GM18858 (cell line): ENCODE data around the gene SVBP.
A peak's percentile ranks its signal among the peaks of the same experiment; 100 is the strongest.

Experiments
- ATAC-seq: cut with Tn5 transposase; IDR thresholded peaks from one replicate; pipeline ENCODE4 v1.9.1; 2021; ENCODE audit not compliant: unreplicated experiment

The SVBP gene

DNA sequence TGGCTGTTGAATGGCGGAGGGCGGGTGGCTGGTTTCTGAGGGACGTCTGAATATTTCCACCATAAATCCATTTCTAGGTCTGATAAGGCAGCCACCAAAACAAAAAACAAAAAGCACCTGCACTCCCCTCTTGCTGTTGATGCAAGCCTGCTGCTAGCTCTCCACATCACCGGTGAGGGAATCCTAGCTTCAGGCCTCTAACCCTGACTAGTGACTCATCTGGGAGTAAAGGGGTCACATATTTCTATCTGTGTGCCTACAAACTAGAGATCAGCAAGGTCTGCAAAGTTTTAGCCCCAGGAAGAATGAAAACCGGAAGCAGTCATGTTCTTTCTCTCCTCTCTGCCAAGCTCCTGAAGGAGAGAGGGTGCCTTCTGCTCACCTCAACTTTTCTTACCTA, 10.6 kb downstream of the SVBP start:
- ATAC-seq = no peak

DNA sequence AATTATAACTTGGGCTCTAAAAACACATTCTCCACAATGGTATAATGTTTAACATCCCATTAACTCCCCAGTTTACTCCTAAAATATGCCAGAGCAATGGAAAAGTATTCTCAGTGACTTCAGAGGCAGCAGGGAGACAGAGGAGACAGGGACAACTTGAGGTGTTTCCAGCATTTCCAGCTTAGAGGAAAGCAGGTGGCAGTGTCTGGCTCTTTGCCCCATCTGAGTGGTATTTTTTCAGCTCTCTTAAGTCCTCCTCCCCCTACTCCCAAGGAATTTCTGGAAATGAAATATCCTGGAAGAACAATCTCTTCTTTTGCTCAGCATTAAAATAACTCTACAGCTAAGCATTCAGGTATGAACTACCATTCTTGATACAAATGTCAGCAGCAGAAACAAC, 11.0 kb downstream of the SVBP start:
- no peak for ATAC-seq

DNA sequence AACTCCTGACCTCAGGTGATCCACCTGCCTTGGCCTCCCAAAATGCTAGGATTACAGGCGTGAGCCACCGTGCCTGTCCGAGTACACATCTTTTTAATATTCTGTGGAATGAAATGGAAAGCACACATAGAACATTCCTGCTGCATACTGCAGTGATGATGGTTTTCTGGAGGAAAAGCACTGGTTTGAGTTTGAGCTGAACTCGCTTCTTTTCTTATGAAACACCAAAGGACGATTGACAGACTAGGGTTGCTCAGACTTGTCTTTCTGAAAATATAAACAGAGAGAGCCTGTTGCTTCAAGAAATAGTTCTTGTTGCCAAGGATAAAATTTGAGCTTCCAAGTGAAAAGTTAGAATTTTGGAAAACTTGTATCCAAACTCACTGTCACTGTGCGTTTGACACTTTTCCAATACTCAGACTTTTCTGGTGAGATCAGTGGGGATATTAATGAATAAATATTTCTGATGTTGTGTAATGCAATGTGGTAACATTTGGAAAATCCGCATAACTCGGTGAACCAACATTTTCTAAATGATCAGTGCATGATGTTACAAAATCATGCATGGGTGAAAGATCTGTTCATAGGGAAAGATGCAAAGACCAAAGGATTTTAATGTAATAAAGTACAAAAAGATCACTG, 15.2 kb downstream of the SVBP start:
- no peak for ATAC-seq

DNA sequence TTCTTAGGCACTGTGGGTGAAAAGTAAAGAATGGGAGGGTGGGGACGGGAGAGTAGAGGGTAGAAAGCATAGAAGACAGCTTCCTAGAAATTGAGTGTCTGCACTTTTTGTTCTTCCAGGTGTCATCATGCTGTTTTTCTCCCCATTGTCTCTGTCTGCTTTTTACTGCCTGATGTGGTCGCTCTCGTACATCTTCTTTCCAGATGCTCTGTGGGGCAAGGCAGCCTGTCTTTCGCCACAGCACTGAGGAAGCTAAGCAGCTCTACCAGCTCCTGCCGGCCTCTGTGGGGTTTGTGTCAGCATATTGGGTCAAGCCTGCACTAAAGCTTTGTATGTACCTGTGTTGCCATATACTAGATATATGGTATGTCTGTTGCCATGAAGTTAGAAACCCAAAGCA, 19.2 kb downstream of the SVBP start:
- no peak for ATAC-seq

DNA sequence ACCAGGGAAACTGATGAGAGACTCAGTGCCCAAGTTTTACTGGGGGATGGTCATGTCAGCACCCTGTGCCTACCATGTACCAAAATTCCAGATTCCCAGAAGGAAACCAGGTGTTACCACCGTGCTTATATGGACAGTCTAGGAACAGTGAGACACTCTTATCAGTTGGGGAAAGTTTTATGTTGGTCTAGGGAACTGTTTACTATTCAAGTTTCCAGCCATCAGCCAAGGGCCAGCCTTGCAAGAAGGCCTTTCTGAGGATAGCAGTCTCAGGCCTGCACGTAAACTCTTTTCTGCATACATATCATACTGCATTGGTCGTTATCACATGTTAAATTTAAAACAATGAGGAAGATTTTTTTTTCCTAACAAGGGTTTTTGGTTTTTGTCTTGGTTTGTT, 19.8 kb downstream of the SVBP start:
- ATAC-seq = no peak

DNA sequence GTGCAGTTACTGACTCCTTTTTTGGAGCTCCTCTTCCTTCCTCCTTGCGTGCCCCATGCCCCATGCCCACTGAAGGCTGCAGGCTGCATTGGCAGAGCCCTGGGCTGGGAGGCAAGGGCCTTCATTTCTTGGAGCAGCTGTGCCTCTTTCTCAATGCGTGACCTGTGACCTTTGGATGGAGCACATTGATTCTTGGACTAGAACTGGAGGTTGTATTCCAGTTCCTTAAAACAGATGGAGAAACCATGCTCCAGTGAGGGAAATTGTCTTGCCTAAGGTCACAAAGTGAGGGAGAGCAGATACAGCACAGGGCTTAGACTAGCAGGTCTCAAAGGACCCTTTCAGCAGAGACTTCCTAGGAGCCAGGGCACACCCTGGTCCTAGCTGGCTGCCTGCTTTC, 23.4 kb downstream of the SVBP start:
- ATAC-seq = no peak

DNA sequence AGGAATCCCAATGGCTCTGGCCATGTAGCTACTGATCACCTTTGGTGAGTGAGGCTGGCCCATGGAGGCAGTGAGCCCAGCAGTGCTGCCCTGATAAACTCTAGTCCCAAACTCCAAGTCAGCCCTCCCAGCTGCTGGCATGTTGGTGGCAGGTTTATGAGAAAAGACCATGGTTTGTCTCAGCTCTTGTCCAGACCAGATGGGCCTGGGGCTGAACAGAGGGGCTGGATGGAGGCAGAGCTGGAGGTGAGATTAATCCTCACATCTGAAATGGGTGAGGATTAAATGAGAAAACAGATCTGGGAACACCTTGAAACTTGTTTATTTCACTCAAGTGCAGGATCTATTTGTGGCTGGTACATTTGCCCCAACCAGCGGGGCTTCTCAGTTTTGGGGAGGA, 29.2 kb downstream of the SVBP start:
- ATAC-seq = no peak

DNA sequence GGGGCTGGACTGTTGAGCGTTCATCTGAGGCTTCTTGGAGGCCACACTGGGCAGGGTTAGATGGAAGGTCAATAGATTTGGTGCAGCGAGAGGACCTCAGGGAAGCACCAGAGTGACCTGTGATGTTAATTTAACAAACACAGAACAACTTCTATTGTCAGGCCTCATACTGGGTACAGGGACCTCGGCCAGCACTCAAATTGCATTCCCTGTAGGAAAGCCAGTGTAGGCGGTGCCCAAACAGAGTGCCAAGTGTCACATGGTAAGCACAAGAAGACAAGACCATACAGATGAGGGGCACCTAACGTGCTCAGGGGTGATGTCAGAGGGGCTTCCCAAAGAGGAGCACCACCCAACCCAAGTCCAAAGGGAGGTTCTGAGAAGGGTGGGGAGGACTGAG, 31.1 kb downstream of the SVBP start:
- ATAC-seq = no peak

DNA sequence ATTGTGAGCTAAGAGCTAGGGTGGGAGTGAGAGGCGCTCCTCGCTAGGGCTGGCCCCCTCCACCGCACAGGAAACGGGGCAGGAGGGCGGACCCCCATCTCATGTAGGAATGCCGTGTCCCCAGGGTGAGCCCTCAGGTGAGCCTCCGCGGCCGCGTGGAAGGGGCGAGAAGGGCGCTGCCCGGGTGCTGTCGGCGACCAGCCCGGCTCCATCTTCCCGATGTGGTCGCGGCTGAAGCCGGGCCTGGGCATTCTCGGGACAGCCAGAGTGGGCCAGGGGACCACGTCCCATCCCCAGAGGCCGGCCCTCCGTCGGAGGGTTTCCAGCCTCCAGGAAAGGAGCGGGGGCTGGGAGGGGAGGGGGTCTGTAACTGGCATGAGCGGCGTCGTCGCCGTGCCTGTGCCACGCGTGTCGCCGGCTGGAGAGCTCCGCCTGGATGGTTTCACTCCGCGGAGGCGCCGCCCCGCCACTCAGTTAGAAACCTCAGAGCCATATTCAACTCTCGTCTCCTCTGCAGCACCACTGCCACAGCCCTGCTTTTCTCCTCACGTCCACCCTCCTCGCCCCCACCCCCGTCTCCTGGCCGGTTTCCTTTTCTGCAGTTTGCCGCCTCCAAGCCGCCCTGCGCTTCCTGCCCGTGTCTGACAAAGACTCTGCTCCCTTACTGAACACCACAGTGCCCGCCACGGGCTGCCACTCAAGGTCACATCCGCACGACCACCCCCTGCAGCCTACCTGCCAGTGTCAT, 32.1 kb downstream of the SVBP start, which contains the start of gene TMEM269:
TSS of gene TMEM269 (plus strand) at position 46 of the 748 bp plus-strand sequence. CDS start 4,903 bp downstream, outside the sequence.
- ATAC-seq = no peak

DNA sequence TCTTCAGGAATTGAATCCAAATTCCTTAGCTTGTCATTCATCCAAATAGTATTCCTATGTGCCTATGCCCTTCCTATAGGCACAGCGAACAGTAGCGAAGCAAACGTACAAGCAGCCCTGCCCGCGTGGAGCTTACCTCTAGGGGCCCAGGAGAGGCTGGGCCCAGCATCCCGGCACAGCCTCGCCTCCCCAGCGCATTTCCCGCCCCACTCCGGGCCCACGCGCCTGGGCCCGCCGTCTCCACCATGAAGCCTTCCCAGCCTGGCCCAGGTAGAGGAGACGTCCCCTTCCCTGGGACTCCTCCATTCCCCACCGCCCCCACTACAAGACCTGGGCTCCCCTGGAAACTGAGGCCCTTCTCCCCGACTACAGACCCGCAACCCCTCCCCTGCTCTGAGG, 32.7 kb downstream of the SVBP start:
- ATAC-seq = no peak

DNA sequence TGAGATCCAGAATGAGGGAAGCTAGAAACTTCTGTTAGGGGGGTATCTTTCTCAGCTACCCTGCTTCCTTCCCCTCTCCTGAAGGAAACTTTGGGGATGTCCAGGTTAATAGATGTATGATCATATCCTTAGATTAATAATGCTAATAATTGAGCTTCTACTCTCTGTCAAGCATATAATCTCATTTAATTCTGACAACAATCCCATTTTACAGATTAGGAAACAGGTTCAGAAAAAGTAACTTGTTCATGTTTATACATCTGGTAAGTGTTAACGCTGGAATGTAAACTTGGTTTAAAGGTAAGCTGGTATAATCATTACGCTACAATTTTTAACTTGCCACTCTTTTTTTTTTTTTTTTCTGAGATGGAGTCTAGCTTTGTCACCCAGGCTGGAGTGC, 34.1 kb downstream of the SVBP start:
- no peak for ATAC-seq

DNA sequence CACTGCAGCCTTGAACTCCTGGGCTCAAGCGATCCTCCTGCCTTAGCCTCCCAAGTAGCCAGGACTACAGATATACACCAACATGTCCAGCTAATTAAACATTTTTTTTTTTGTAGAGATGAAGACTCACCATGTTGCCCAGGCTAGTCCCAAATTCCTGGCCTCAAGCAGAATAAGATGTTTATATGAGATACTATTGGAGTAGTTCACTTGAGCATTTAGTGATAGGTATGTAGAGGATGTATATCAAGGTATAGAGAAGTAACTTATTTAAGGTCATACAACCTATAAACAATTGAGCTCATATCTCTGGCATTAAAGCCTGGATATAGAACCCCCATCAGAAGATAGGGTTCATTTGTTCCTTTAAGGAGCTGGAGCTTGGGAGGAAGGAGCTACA, 37.0 kb downstream of the SVBP start:
- no peak for ATAC-seq

DNA sequence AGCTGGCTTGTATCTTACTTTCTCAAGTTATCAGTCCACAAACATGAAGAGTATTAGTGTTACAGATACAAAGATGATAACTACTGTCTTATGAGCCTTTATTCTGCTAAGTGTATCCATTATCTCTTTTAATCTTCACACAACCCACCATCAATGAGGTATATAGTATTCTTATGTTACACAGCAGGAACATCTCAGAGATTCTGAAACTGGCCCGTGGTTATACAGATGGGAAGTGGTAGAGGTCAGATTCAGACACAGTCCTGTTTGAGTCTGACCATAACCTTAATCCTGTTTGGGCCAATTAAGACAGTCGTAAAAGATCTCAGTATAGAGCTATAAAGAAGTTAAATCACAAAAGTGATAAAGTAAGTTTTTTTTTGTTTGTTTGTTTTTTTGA, 37.5 kb downstream of the SVBP start:
- ATAC-seq = no peak

DNA sequence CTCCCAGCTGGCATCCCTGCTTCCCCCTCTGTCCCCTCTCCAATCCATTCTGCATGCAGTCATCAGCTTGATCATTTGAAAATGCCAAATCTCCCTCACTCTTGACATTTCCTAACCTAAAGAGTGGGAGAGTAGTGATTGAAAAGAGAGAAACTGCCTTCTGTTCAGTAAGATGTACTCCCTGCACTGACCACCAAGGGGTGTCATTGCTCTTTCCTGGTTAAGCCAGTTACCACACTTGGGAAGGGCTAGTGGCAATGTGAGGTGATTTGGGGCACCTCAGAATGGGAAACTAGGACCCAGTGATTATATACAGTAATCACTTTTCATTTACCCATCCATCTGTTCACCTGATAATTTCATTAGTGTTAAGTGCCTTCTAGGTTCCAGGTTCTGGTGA, 39.3 kb downstream of the SVBP start:
- ATAC-seq = no peak

DNA sequence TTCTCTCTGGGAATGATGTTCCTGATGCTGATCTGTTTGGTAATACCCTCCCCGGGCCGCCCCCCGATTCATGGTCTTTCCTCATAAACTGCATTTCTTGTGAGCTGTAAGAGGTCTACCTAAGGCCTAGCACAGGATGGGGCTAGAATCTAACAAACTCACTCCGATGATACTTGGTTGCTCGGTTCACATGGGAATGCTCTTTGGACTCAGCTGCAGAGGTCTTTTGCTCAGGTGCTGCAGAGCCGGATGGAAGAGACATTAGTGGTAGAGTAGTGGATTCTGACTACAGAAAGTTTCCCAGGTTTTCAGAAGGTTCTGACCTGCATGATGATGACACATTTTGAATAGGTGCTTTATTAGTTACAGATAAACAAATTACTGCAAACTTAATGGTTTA, 40.7 kb downstream of the SVBP start:
- ATAC-seq = no peak

DNA sequence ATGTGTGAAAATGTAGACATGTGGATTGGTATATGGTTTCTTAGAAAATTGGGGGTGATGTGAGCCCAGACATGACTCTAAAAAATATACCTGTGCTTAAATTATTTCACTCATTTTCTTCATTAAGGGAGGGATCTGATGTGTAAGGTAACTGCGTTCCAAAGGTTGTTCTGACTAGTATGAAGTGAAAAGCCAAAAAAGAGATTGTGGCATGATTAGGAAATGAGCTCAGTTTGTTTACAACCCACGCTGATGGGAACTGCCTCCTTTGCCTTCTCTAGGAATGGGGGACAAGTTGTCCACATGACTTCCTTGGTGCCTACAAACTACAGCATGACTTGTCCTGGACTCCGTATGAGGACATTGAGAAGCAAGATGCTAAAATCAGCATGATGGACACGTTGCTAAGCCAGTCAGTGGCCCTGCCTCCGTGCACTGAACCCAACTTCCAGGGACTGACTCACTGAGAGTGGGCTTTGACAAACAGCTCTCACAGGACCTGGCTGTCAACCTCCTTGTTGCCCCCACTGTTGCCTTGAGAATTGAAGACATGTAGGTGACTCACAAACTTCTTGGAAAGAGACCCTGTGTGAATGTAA, 42.2 kb downstream of the SVBP start:
- no peak for ATAC-seq

DNA sequence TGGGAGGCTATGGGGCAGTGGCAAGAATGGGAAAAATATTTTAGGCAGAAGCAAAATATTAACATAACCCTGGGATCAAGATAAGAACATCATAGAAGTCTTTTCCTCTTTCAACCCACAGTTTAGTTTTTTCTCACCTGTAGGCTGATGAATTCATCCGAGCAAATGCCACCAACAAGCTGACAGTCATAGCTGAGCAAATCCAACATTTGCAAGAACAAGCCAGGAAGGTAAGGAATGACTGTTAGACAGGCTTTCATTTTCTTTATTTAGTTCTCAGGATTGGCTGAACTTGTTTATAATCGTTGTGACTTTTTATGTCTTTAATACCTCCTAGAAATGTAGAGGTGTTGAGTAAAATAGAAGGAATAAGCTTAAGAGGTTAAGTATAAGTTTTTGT, 43.8 kb downstream of the SVBP start:
- ATAC-seq = no peak

DNA sequence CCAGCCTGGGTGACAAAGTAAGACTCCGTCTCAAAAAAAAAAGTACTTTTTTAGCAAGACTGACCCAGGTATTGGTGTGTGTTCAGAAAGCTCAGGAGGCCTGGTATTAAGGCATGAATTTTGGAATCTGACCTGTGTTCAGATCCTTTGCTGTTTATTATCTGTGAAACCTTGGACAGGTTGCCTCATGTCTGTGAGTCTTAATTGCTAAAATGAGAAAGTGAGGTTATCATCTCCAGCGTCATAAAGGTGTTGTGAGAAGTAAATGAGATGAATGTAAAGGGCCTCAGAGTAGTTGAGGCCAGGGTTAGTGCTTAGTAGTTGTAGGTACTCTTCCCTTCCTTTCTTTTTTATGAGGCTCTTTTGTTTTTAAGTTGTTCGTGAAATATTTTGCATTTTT, 47.4 kb downstream of the SVBP start:
- ATAC-seq = no peak

DNA sequence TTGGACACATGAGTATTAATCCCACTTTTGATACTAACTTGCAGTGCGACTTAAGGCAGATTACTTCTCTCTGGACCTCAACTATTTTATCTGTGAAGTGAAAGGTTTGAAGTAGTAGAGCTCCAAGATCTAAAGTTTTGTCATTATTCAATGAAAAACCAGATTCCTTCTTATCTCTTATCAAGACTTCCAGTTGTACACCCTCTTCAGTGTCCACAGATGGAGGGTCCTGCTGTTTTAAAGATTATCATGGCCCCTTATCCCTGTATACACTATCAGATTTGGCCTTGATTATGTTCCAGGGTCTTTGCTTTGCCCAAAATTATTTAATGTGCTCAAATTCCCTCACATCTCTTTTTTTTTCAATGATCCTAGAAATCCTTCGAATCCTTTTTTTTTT, 49.0 kb downstream of the SVBP start:
- ATAC-seq = no peak

DNA sequence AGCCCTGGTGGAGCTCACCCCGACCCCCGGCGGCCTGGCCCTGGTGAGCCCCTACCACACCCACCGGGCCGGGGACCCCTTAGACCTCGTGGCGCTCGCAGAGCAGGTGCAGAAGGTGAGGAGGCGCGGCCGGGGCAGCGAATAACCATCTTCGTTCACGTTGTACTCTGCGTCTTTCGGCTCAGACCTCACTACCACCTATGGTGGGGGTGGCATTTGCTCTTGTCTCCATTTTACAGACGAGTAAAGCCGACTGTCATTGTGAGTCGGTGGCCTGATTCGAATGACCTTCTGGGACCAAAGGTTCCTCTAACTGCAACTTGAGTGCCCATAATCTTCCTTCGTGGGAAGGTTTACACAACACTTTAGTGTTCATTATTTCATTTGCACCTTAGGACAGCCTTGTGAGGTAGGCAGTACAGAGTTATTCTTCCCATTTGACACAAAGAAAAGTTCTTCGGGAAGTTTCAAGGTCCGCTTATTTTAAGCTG, 49.6 kb downstream of the SVBP start:
- peak; percentile 10 for ATAC-seq

DNA sequence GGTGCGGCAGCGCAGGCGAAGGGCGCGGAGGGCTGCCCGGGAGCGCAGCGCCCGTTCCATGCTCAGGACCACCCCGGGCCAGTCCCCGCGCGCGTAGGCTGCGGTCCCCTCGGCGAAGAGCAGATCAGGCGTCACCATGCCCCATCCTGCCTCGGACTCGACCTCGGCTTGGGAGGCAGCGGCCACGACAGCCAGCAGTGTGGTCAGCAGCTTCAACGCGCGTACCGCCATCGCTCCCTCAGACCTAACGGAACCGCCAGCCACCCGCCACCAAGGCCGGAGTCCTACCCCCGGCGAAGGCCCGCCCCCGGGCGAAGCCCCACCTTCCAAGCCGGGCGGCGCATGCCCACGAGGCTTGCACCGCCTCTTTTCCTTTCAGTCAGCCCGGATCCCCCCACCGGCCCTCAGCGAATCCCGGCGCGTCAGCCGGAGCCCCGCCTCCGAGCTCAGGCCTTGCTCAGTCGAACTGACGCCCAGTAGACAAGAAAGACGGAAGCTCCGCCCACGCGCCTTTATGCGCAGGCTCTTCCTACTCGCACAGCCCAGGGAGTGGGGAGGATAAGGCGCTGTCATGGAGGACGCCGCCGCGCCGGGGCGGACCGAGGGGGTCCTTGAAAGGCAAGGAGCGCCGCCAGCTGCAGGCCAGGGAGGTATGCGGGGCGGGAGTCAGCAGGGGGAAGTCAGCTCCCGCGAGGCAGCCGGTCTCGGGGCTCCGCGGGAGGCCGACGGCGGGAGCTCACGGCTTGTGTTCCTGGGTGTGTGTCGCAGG, 50.3 kb downstream of the SVBP start, which contains the start of the genes C1orf50 and P3H1:
TSS of gene C1orf50 (plus strand) at position 509 of the 769 bp plus-strand sequence. CDS start at position 572, 63 bp downstream.
TSS of gene P3H1 (minus strand) at position 288 of the 769 bp plus-strand sequence. CDS start at position 231, 57 bp downstream.
- ATAC-seq = peak; percentile 87
